ENCODE measurements around the gene PPFIA4. TPM values are rescaled to one million over a fixed set of nuclear protein-coding genes. Genes with fewer than 3 reads are reported as not detected.

The PPFIA4 gene
- total and polyA plus RNA-seq, 9 of the 15 experiments (the other 6 are each of a cell fraction or from before 2014, with no cell fraction given), result 0.07 to 12.0 (median 0.70) TPM

DNA sequence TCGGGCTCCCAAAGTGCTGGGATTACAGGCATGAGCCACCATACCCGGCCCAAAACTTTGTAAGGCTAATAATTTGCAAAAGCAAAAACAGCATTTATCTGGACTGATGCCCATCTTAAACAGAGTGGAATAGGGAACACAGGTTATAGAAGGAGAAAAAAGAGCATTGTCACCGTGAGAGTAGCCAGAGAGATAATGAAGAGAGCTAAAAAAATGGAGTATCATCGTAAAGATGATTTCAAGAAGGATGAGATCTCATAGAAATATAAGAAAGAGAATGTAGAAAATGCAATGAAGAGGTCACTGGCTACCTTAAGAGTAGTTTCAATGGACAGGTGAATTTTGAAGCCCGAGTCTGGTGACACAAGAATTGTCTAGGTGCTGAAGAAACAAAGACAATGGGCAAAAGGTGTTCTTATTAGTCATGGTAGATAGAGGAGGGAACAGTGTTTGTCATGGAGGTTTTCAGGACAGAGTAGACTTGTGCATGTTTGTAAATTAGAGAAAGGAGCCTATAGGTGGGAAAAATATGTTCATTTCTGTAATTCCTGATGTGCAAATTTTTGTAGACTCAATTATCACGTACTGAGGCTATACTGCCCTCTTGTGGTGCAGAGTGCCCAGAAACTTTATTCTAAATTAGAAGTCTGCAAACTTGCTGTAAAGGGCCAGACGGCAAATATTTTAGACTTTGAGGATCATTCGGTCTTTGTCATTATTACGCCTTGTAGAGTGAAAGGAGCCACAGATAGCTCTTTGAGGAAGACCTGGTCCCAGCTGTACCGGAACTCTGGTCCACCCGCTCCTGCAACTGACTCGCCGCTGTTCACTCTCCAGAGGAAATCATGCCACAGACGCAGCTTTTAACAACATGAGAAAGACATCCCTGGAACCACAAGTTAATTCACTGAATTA lies 27.2 kb upstream of the PPFIA4 start (continued):
- TF ChIP-seq ZNF212 (CRISPR knock-in tag; IDR thresholded peaks at IDR 0.05) (no peak), MAFG (tag; conservative IDR thresholded peaks at IDR 0.05) (peak; percentile 93), JUND (IDR thresholded peaks at IDR 0.05; ENCODE audit: borderline replicate concordance, low read depth, low read length) (no peak), JUND (tag; IDR thresholded peaks at IDR 0.05; ENCODE audit: borderline replicate concordance, low read depth, low read length) (0 out of 3 replicates have a peak, but pooled peaks have one; percentile 18), HDAC2 (IDR thresholded peaks at IDR 0.05) (0 out of 2 replicates have a peak, but pooled peaks have one; percentile 31), ZNF217 (CRISPR knock-in tag; IDR thresholded peaks at IDR 0.05) (no peak), RFX7 (CRISPR knock-in tag; IDR thresholded peaks at IDR 0.05) (0 out of 2 replicates have a peak, but pooled peaks have one; percentile 49), ZEB2 (IDR thresholded peaks at IDR 0.05) (peak; percentile 75; the same call in 1 of the 2 replicates), ZNF316 (IDR thresholded peaks at IDR 0.05) (peak; percentile 96), ZNF134 (CRISPR knock-in tag; conservative IDR thresholded peaks at IDR 0.05) (no peak), EHMT2 (IDR thresholded peaks at IDR 0.05) (no peak), HLTF (IDR thresholded peaks at IDR 0.05) (no peak), MYNN (IDR thresholded peaks at IDR 0.05) (no peak), MYNN (CRISPR knock-in tag; IDR thresholded peaks at IDR 0.05) (no peak), HDAC8 (tag; IDR thresholded peaks at IDR 0.05) (no peak), BRD9 (IDR thresholded peaks at IDR 0.05; ENCODE audit: low read depth, partially characterized antibody) (peak; percentile 63), CTBP1 (IDR thresholded peaks at IDR 0.05; ENCODE audit: borderline replicate concordance) (0 out of 2 replicates have a peak, but pooled peaks have one; percentile 15), U2AF1 (optimal IDR thresholded peaks at IDR 0.05; ENCODE audit: low read depth, low read length) (no peak), HNRNPUL1 (IDR thresholded peaks at IDR 0.05; ENCODE audit: low read length) (no peak)
- TF ChIP-seq, protein P1, sequence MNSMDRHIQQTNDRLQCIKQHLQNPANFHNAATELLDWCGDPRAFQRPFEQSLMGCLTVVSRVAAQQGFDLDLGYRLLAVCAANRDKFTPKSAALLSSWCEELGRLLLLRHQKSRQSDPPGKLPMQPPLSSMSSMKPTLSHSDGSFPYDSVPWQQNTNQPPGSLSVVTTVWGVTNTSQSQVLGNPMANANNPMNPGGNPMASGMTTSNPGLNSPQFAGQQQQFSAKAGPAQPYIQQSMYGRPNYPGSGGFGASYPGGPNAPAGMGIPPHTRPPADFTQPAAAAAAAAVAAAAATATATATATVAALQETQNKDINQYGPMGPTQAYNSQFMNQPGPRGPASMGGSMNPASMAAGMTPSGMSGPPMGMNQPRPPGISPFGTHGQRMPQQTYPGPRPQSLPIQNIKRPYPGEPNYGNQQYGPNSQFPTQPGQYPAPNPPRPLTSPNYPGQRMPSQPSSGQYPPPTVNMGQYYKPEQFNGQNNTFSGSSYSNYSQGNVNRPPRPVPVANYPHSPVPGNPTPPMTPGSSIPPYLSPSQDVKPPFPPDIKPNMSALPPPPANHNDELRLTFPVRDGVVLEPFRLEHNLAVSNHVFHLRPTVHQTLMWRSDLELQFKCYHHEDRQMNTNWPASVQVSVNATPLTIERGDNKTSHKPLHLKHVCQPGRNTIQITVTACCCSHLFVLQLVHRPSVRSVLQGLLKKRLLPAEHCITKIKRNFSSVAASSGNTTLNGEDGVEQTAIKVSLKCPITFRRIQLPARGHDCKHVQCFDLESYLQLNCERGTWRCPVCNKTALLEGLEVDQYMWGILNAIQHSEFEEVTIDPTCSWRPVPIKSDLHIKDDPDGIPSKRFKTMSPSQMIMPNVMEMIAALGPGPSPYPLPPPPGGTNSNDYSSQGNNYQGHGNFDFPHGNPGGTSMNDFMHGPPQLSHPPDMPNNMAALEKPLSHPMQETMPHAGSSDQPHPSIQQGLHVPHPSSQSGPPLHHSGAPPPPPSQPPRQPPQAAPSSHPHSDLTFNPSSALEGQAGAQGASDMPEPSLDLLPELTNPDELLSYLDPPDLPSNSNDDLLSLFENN (IDR thresholded peaks at IDR 0.05; ENCODE audit: low read depth in 2 of 2, low read length in 2 of 2), result 0 out of 4 replicates have a peak, but pooled peaks of 1 of the 2 experiments have one; percentile 48
- TF ChIP-seq, protein P2, sequence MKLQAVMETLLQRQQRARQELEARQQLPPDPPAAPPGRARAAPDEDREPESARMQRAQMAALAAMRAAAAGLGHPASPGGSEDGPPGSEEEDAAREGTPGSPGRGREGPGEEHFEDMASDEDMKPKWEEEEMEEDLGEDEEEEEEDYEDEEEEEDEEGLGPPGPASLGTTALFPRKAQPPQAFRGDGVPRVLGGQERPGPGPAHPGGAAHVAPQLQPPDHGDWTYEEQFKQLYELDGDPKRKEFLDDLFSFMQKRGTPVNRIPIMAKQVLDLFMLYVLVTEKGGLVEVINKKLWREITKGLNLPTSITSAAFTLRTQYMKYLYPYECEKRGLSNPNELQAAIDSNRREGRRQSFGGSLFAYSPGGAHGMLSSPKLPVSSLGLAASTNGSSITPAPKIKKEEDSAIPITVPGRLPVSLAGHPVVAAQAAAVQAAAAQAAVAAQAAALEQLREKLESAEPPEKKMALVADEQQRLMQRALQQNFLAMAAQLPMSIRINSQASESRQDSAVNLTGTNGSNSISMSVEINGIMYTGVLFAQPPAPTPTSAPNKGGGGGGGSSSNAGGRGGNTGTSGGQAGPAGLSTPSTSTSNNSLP (IDR thresholded peaks at IDR 0.05; ENCODE audit: borderline replicate concordance, low read depth, low read length), result 0 out of 2 replicates have a peak, but pooled peaks have one; percentile 32
- TF ChIP-seq, protein P3, sequence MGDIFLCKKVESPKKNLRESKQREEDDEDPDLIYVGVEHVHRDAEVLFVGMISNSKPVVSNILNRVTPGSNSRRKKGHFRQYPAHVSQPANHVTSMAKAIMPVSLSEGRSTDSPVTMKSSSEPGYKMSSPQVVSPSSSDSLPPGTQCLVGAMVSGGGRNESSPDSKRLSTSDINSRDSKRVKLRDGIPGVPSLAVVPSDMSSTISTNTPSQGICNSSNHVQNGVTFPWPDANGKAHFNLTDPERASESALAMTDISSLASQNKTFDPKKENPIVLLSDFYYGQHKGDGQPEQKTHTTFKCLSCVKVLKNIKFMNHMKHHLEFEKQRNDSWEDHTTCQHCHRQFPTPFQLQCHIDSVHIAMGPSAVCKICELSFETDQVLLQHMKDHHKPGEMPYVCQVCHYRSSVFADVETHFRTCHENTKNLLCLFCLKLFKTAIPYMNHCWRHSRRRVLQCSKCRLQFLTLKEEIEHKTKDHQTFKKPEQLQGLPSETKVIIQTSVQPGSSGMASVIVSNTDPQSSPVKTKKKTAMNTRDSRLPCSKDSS (IDR thresholded peaks at IDR 0.05; ENCODE audit: low read depth, partially characterized antibody), result peak; percentile 20
